HG03442 (cell line): ENCODE results near the gene GSTA5.
"Not testable (repeated sequence)": the region's sequence is repeated elsewhere in the genome, so short reads cannot be mapped to it uniquely, and the experiment has no call there.

Source experiments
- ATAC-seq: cut with Tn5 transposase; IDR thresholded peaks from one replicate; pipeline ENCODE4 v1.9.1; 2021; ENCODE audit warnings: mild to moderate bottlenecking, moderate library complexity; ENCODE audit not compliant: unreplicated experiment

Gene GSTA5

DNA sequence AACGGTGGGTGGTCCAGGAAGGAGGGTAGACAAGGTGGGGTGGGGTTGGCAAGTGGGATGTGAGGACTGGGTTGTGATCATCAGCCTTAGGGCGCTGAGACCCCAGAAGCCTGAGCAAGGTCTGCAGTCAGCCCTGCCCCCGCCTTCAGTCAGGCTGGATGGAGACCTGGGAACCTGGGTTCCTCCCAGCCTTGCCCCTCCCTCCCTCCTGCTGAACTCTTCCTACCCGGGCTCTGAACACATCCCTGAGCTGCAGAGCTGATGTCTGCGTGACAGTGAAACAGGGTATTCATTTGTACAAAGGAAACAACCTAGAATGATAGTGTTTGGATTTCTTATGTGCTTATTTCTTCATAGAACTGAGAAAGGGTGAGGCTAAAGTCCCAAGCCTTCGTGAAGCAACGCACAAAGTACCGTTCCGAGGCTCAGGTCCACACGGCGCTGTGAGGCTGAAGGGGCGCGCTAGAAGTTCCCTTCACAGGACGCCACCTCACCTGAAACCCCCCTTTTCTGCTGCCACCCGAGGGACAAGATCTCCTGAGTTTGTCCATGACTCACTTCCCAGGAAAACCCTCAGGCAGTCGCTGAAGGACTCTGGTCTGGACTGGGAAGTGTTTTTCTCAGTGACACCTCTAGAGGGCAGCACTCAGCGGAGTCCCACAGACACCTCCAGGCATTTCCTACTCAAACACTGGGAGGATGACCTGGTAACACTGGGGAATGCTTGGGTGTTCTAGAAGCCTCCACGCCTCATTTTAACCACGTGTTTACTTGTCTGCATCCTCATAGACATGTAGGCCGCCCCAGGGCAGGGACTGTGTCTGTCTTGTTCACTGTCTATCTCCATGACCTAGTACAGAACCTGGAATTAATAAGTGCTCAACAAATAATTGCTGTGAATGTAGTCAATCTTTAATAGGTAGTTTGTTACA, 1.2 kb downstream of the GSTA5 start:
- peak; percentile 77 for ATAC-seq

DNA sequence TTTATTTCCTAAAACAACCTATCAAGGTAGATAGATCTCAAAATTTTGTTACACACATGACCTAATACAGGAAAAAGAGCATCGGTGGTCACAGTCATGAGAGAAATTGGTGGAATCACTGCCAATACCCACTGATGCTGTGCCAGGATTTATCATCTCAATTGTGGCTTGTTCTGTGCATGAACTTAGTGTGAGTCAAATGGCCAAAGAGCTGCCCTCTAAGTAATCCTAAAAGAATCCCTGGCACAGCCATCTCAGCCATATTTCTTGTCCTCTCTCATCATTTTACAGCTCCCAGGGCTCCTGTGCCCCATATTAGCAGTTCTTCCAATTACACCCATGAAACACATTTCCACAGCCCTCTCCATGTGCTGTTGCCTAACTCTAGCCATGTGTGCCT, 6.1 kb downstream of the GSTA5 start:
- no peak for ATAC-seq

DNA sequence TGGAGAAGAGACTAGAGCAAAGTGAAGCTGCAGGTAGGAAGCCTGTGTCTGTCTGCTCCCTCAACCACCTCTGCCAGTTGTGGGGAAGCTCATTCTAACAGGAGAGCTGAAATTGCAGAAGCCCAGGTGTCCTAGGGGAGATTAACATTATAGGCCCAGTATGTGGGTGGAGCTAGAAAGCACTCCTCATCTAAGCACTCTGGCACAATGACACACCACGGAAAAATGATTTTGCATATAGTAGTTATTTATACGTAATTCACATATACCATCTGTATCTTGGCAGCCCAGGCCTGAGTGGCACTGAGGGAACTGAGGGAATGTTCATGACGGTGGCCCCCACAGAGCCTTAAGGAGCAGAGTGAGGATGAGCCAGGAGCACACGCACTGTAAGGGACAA, 9.7 kb downstream of the GSTA5 start:
- ATAC-seq = not testable (repeated sequence)

DNA sequence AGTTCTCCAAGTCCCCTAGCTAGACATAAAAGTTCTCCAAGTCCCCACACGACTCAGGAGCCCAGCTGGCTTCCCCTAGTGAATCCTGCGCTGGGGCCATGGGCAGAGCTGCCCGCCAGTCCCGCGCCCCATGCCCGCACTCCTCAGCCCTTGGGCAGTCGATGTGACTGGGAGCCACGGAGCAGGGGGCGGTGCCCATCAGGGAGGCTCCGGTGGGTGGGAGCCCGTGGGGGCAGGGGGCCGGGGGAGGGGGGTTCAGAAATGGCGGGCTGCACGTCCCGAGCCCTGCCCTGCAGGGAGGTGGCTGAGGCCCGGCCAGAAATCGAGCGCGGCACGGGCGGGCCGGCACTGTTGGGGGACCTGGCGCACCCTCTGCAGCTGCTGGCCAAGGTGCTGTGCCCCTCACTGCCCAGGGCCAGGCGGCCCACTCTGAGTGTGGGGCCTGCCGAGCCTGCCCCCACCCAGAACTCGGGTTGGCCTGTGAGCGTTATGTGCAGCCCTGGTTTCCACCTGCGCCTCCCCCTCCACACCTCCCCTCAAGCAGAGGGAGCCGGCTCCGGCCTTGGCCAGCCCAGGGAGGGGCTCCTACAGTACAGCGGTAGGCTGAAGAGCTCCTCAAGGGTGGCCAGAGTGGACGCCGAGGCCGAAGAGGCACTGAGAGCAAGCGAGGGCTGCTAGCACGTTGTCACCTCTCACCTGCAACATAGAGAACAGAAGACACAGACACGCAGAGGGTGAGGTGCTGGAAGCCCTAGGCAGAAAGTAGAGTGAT, 11.4 kb downstream of the GSTA5 start:
- no peak for ATAC-seq

DNA sequence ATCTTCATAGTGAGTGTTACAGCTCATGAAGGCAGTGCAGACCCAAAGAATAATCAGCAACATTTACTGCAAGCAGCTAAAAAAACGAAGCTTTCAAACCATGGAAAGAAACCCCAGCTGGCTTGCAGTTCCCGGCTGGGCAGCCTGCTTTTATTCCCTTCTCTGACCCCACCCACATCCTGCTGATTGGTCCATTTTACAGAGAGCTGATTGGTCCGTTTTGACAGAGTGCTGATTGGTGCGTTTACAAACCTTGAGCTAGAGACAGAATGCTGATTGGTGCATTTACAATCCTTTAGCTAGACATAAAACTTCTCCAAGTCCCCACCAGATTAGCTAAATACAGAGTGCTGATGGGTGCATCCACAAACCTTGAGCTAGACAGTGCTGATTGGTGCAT, 12.0 kb downstream of the GSTA5 start:
- ATAC-seq = not testable (repeated sequence)

DNA sequence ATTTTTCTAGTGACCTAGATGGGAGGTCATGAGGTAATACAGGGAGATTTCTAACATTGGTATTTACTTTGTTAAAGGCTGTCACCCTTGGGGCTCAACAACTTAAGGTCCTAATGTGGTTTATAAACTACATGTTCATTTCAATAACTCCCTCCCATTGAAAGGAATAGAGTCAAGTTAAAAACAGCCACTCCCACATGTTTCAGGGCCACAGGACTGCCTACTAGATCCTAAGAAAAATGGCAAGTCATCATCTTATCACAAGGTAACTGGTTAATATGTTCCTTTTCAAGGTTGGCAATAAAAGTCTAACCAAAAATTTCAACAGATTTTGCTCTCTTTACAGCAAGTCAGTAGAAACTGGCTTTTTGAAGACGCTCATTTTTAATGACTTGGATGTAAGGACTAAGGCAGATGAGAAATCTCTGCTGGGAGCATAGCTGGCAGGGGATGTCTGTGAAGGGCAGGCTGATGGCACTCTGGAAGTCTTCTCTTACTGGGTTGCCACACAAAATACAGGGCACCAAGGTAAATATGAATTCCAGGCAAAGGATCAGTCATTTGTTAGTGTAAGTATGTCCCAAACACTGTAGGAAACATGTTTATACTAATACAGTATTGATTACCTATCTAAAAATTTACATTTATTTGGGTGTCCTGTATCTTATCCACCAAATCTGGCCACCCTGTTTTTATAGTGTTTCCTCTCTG, 13.4 kb downstream of the GSTA5 start:
- ATAC-seq = not testable (repeated sequence)

DNA sequence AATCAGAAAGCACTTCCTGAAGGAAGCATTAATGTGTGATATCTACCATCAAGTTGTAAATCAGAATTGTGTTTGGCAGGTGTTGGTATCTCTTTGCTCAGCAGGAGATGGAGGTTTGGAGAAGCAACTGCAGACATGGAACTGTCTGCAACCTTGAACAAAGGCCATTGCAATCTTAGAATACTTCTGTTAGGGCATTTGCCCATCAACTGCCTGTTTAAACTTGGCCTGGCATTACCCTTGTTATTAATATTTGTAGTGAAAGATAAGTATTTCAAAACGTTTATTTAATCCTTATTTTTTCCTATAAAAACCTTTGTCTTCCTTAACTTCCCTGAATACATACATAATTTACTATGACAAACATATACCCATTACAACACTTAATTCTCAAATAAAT, 14.1 kb downstream of the GSTA5 start:
- ATAC-seq = no peak

DNA sequence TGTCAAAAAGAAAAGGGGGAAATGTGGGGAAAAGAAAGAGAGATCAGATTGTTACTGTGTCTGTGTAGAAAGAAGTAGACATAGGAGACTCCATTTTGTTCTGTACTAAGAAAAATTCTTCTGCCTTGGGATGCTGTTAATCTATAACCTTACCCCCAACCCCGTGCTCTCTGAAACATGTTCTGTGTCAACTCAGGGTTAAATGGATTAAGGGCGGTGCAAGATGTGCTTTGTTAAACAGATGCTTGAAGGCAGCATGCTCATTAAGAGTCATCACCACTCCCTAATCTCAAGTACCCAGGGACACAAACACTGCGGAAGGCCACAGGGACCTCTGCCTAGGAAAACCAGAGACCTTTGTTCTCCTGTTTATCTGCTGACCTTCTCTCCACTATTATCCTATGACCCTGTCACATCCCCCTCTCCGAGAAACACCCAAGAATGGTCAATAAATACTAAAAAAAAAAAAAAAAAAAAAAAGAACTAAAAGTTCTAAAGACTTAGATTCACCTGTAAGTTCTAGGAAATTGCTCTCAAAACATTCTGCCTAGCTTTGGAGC, 14.6 kb downstream of the GSTA5 start:
- not testable (repeated sequence) for ATAC-seq

DNA sequence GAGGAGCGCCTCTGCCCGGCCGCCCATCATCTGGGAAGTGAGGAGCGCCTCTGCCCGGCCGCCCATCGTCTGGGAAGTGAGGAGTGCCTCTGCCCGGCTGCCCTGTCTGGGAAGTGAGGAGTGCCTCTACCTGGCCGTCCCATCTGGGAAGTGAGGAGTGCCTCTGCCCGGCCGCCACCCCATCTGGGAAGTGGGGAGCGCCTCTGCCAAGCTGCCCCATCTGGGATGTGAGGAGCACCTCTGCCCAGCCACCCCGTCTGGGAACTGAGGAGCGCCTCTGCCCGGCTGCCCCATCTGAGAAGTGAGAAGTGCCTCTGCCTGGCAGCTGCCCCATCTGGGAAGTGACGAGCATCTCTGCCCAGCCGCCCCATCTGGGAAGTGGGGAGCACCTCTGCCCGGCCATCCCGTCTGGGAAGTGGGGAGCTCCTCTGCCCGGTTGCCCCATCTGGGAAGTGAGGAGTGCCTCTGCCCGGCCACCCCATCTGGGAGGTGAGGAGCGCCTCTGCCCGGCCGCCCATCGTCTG, 15.3 kb downstream of the GSTA5 start:
- not testable (repeated sequence) for ATAC-seq

DNA sequence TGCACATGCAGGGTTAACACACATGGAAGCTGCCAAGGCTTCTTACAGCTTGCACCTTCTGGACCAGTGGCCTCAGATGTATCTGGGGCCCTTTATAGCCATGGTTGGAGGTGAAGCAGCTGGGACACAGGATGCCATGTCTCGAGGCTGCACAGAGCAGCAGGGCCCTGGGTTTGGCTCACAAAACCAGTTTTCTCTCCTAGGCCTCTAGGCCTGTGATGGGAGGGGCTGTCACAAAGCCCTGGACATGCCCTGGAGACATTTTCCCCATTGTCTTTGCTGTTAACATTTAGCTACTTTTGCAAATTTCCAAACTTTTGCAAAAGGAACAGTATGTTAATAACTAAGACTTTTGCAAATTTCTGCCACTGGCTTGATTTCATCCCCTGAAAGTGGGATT, 18.8 kb downstream of the GSTA5 start:
- no peak for ATAC-seq

DNA sequence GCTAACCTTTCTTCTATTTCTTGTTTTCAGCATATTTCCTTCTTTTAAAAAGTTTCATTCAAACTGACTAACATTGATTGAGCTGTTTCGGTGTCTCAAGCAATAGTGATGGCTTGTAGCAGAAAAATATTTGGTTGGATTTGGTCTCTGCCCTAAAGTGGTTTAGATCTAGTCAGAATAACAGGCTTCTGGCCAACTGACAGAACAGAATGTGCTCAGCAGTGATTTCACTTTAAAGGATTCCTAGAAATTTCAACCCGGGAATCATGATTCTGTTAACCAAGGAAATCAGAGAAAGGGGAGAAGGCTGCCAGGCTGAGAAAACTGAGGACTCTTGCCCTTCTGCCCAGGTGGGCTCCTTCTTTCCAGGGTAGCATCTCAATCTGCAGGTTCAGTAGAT, 20.4 kb downstream of the GSTA5 start:
- ATAC-seq = no peak

DNA sequence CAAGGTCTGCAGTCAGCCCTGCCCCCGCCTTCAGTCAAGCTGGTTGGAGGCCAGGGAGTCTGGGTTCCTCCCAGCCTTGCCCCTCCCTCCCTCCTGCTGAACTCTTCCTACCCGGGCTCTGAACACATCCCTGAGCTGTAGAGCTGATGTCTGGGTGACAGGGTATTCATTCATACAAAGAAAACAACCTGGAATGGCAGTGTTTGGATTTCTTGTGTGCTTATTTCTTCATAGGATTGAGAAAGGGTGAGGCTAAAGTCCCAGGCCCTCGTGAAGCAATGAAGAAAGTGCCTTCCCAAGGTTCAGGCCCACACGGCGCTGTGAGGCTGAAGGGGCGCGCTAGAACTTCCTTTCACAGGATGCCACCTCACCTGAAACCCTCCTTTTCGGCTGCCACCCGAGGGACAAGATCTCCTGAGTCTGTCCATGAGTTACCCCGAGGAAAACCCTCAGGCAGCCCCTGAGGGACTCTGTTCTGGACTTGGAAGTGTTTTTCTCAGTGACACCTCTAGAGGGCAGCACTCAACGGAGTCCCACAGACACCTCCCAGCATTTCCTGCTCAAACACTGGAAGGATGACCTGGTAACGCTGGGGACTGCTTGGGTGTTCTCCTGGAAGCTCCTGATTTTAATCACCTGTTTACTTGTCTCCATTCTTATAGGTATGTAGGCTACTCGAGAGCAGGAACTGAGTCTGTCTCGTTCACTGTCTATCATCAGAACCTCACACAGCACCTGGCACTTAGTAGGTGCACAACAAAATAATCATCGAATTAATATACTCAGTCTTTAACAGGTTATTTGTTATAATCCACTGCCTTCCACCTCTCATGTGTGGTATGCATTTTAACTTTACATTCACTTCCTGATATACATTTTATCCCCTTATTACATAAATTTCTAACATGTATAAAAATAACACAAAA, 25.2 kb downstream of the GSTA5 start:
- ATAC-seq = peak; percentile 91

DNA sequence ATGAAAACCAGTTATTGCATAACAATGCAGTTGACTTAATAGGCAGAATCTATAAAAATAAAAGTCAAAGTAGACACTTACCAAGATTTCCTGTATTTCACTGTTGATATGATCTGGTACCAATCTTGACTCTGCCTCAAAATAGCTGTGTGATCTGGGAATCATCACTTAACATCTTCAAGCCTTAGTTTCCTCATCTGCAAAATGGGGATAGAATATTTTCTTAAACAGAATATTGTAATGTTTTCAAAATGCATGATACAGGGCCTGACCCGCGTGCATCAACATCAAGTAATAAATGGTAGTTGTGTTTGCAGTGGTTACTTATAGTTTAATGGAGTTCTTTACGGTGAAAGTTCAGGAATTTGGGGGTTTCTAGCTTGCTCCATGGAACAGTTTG, 26.1 kb downstream of the GSTA5 start:
- ATAC-seq = not testable (repeated sequence)

DNA sequence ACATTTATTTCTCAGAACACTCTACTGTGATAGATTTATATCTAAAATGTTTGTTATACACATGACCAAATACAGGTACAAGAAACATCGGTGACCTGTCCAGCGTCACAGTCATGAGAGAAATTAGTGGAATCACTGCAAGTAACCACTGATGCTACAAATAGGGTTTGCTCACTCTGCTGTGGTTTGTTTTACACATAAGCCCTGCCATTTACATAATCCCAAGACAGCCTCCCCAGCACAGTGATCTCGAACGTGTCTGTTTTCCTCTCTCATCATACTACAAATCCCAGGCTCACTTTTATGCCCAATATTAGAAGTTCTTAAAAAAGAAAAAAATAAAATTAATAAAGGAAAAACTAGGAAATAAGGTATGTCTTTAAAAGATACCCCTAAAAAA, 30.8 kb downstream of the GSTA5 start:
- not testable (repeated sequence) for ATAC-seq

DNA sequence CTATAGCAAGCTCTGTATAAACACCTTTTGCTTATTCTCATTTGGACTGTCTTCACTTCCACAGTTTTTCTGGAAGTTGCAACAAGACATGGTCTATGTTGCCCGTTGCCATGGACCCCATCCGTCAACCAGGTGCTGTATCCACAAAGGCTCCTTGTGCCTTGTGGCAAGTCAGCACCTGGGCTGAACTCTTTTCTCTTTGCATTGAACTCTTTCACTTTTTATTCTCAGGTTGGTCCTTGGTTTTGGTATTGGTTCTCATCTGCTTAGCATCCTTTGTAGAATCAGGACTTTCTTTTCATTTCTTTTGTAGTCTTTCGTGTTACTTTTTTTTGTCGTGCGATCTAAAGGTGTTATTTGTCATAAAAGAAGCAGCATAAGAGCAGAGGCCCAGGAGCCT, 32.0 kb downstream of the GSTA5 start:
- no peak for ATAC-seq

DNA sequence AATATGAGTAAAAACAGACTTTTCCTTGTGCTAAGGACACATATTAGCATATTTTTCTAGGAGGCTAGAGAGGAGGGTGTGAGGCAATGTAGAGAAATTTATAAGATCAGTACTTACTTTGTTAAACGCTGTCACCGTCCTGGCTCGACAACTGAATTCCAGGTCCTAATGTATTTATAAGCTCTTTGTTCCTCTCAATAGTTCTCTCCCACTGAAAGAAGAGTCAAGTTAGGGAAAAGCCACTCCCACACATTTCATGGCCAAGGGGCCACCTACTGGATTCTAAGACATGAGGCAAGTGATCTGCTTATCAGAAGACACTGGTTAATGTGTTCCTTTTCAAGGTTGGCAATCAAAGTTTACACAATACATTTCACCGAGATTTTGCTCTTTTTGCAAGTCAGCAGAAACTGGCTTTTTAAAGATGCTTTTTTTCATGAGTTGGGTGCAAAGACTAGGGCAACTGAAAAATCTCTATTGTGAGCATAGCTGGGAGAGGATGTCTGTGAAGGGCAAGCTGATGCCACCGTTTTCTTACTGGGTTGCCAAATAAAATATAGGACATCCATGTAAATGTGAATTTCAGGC, 36.9 kb downstream of the GSTA5 start, which contains the start of gene GSTA1:
TSS of gene GSTA1 (minus strand) at position 149 of the 588 bp plus-strand sequence. CDS start 4,549 bp downstream, outside the sequence.
- ATAC-seq = not testable (repeated sequence)

DNA sequence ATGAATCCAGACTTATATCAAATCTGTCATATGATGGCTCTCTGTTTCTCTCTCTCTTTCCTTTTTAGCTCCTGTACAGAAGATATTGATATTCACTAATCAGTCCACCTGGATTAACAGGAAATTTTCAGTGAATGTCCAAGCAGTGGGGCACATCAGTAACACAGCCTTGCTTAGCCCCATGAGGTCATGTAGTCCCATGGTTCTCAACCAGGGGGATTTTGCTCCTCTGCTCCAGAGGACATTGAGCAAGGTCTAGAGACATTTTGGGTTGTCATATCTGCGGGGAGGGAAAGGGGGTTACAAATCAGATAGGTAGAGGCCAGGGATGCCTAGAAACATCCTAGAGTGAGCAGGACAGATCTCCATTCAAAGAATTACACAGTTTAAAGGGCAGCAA, 37.8 kb downstream of the GSTA5 start:
- no peak for ATAC-seq

DNA sequence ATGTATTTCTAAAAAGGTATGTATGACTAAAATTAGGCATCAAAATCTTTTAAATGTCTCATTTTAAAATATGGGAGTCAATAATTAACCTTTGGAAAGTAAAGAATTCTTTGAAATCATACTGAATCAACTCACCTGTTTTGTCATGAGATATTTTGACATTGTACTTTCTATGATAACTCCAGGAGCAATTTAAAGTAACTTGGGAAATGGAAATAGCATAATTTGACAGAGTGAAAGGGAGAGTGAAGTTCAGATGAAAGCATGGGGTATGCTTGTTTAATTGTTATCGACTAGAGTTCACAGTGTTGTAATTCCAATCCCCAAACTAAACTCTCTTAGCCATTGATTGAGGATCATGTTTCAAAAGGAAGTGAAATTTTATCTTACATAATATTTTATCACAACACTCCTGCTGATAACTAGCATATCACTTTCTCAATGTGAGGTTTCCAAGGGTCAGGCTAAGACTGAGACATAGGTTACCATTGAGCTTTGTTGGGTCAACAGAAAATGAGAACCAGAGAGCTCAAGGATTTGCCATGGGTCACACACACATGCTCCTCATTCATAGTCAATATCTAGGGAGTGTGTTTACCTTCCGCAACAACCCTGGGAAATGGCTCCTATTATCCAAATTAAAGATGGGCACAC, 39.3 kb downstream of the GSTA5 start:
- ATAC-seq = no peak

DNA sequence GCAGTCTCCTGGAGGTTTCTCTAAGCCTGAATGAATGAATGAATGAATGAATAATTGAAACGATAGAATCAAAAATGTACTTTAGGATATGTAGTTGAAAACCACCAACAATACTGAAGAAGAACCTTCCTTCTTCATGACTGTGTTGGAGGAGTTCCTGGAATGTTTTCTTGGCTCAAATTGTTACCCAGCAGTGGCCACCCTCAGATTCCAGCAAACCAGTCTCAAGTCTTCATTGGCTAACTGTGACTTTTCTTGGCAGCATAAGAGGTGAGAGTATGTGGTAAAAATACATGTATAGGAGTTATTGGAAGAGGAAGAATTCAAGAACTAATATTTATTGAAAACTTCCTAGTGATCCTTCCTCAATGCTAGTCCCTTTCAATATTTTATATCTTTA, 41.3 kb downstream of the GSTA5 start:
- ATAC-seq = not testable (repeated sequence)
